ENCODE results near the gene CCT3. TPM values are rescaled to one million over a fixed set of nuclear protein-coding genes. Genes with fewer than 3 reads are reported as not detected.

CCT3 gene
- total and polyA plus RNA-seq, 2 donors (not counting 1 experiment from before 2014, with no cell fraction given): 106 to 107 TPM

- ChIA-PET CTCF (no interaction called here), POLR2A (no interaction called here)
- Histone ChIP-seq H3K4me1 (ENCODE audit: control insufficient read depth in 2 of 2, insufficient read depth in 2 of 2, low read length in 2 of 2) (peaks cover 4 to 11% of the 10 kb centered on the region in 2 donors), H2AFZ (ENCODE audit: insufficient read depth, low read depth, low read length, poor library complexity, severe bottlenecking) (no peak overlapping the region), H3K4me3 (ENCODE audit: control extremely low read depth in 1 of 5, extremely low read depth in 1 of 5, insufficient read depth in 1 of 5, low read depth in 2 of 5, low read length in 4 of 5) (no peak overlapping the region), H3K27me3 (replicated peaks in 1 of 4; ENCODE audit: control extremely low read depth in 1 of 4, control insufficient read depth in 3 of 4, insufficient read depth in 4 of 4, low read length in 3 of 4) (no peaks in the 10 kb centered on the region), H3K27ac (ENCODE audit: low read length in 2 of 2) (no peak overlapping the region), H3K36me3 (replicated peaks in 1 of 2; ENCODE audit: control extremely low read depth in 1 of 2, control insufficient read depth in 1 of 2, extremely low read depth in 1 of 2, insufficient read depth in 2 of 2, low read length in 1 of 2) (peaks cover 0 to 10% of the 10 kb centered on the region in 2 experiments), H3K79me2 (ENCODE audit: control insufficient read depth, insufficient read depth, low read length) (peaks cover 3% of the 10 kb centered on the region), H3K9ac (ENCODE audit: low read length) (no peak overlapping the region), H3K4me2 (replicated peaks; ENCODE audit: low read depth, low read length, poor library complexity, severe bottlenecking) (no peak overlapping the region), H4K20me1 (ENCODE audit: control insufficient read depth, insufficient read depth, low read length, poor library complexity, severe bottlenecking) (no peaks in the 10 kb centered on the region), H3K9me3 (ENCODE audit: control extremely low read depth in 1 of 3, control insufficient read depth in 2 of 3, insufficient read depth in 1 of 3, low read length in 2 of 3) (no peaks in the 10 kb centered on the region)
- H3K9me3 Mint-ChIP-seq (ENCODE audit: insufficient read depth): no peaks in the 10 kb centered on the region
- no peak overlapping the region for H3K27ac Mint-ChIP-seq
- TF ChIP-seq, protein P1, sequence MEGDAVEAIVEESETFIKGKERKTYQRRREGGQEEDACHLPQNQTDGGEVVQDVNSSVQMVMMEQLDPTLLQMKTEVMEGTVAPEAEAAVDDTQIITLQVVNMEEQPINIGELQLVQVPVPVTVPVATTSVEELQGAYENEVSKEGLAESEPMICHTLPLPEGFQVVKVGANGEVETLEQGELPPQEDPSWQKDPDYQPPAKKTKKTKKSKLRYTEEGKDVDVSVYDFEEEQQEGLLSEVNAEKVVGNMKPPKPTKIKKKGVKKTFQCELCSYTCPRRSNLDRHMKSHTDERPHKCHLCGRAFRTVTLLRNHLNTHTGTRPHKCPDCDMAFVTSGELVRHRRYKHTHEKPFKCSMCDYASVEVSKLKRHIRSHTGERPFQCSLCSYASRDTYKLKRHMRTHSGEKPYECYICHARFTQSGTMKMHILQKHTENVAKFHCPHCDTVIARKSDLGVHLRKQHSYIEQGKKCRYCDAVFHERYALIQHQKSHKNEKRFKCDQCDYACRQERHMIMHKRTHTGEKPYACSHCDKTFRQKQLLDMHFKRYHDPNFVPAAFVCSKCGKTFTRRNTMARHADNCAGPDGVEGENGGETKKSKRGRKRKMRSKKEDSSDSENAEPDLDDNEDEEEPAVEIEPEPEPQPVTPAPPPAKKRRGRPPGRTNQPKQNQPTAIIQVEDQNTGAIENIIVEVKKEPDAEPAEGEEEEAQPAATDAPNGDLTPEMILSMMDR (IDR thresholded peaks at IDR 0.05): no peak
- no peak for TF ChIP-seq EZH2 (IDR thresholded peaks at IDR 0.05; ENCODE audit: borderline replicate concordance, insufficient read depth, low read depth, low read length, poor library complexity, severe bottlenecking)
- no peaks in the 10 kb centered on the region for H3K27me3 Mint-ChIP-seq
- peaks cover 11% of the 10 kb centered on the region for H3K4me1 Mint-ChIP-seq
- H3K4me3 Mint-ChIP-seq: no peak overlapping the region
- ATAC-seq (ENCODE audit: low read depth) (no peak), DNase-seq (no peak)
- intact Hi-C loops (cut with micrococcal nuclease): loop anchor here (5.0 kb wide), 1 partner anchor 292 kb away; no protein-coding TSS in a partner anchor
Measured at GRCh38 chr1:156289857-156290256, 48.2 kb downstream of the CCT3 start.

DNA sequence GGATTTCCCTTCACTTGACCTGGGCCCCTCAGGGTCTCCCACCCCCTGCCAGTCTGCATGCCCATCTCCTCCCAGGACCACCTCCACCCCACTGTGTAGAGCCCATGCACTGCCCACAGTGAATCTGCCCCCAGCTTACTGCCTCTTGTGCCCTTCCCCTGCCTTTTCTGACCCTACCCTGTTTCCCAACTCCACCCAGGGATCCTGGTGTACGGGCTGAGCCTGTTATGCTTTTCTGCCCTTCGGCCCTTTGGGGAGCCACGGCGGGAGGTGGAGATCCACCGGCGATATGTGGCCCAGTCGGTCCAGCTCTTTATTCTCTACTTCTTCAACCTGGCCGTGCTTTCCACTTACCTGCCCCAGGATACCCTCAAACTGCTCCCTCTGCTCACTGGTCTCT lies 52.0 kb downstream of the CCT3 start:
- H3K4me1 Mint-ChIP-seq: peaks cover 29% of the 10 kb centered on the region
- Histone ChIP-seq H3K27me3 (replicated peaks in 1 of 4; ENCODE audit: control extremely low read depth in 1 of 4, control insufficient read depth in 3 of 4, insufficient read depth in 4 of 4, low read length in 3 of 4) (no peaks in the 10 kb centered on the region), H3K4me1 (ENCODE audit: control insufficient read depth in 2 of 2, insufficient read depth in 2 of 2, low read length in 2 of 2) (peaks cover 19 to 27% of the 10 kb centered on the region in 2 donors), H2AFZ (ENCODE audit: insufficient read depth, low read depth, low read length, poor library complexity, severe bottlenecking) (no peak overlapping the region), H3K9me3 (ENCODE audit: control extremely low read depth in 1 of 3, control insufficient read depth in 2 of 3, insufficient read depth in 1 of 3, low read length in 2 of 3) (no peaks in the 10 kb centered on the region), H3K27ac (ENCODE audit: low read length in 2 of 2) (no peak overlapping the region), H3K4me3 (ENCODE audit: control extremely low read depth in 1 of 5, extremely low read depth in 1 of 5, insufficient read depth in 1 of 5, low read depth in 2 of 5, low read length in 4 of 5) (no peak overlapping the region), H3K79me2 (ENCODE audit: control insufficient read depth, insufficient read depth, low read length) (peaks cover 34% of the 10 kb centered on the region), H3K36me3 (replicated peaks in 1 of 2; ENCODE audit: control extremely low read depth in 1 of 2, control insufficient read depth in 1 of 2, extremely low read depth in 1 of 2, insufficient read depth in 2 of 2, low read length in 1 of 2) (peaks cover 0 to 10% of the 10 kb centered on the region in 2 experiments), H3K9ac (ENCODE audit: low read length) (no peak overlapping the region), H3K4me2 (replicated peaks; ENCODE audit: low read depth, low read length, poor library complexity, severe bottlenecking) (no peak overlapping the region), H4K20me1 (ENCODE audit: control insufficient read depth, insufficient read depth, low read length, poor library complexity, severe bottlenecking) (peaks cover 5% of the 10 kb centered on the region)
- ATAC-seq (ENCODE audit: low read depth): no peak
- H3K4me3 Mint-ChIP-seq: no peak overlapping the region
- CTCF ChIA-PET: interaction anchor here (0.6 kb wide), 1 partner anchor 694 kb away, joined by 3 read pairs; no protein-coding TSS in a partner anchor
- POLR2A ChIA-PET: interaction anchor here (0.5 kb wide), 1 partner anchor 1005 kb away, joined by 5 read pairs; no protein-coding TSS in a partner anchor
- WGBS (ENCODE audit: insufficient coverage): 100% methylated on average over 2 of the region's 8 CpGs
- no peak overlapping the region for H3K27ac Mint-ChIP-seq
- DNase-seq: no peak
- TF ChIP-seq, protein P1 (IDR thresholded peaks at IDR 0.05): no peak
- H3K9me3 Mint-ChIP-seq (ENCODE audit: insufficient read depth): no peaks in the 10 kb centered on the region
- intact Hi-C loops (cut with micrococcal nuclease): no loop called here
- H3K27me3 Mint-ChIP-seq: no peaks in the 10 kb centered on the region

Measured in B cell (primary cell).